Stimulated activated CD4-positive, alpha-beta T cell treated with anti-CD3 and anti-CD28 coated beads, Interleukin-12 subunit alpha, Interleukin-12 subunit beta, amount 100 ng/mL, for 48 hours (primary cell): ENCODE results near the gene LEFTY2.
"Not testable (repeated sequence)": the region's sequence is repeated elsewhere in the genome, so short reads cannot be mapped to it uniquely, and the experiment has no call there.

Source experiments
- DNase-seq, 3 donors: peaks; one replicate each; pipeline ENCODE4 v3.0.0-alpha.2; 2020; ENCODE audit warnings: low read depth in 2 of 3, low spot score in 1 of 3

LEFTY2 gene

DNA sequence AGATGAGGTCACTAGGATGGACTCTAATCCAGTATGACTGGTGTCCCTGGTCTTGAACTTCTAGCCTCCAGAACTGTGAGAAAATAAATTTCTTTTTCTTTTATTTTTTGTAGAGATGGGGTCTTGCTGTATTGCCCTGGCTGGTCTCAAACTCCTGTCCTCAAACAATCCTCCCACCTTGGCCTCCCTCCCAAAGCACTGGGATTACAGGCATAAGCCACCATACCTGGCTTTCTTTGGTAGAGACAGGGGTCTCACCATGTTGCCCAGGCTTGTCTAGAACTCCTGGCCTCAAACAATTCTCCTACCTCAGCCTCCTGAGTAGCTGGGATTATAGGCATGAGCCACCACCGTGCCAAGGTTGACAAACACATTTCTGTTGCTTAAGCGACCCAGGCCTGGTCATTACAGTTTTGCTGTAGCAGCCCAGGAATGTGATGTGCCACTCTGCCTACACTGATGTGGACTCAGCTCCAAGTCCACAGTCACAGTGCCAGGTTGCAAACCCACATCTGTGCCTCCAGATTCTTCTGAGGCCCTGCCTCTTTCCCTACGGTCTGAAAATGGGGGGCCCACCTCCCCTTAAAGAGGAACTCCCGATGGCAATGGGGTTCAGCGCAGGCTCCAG lies 32.9 kb downstream of the LEFTY2 start:
- no peak for DNase-seq

DNA sequence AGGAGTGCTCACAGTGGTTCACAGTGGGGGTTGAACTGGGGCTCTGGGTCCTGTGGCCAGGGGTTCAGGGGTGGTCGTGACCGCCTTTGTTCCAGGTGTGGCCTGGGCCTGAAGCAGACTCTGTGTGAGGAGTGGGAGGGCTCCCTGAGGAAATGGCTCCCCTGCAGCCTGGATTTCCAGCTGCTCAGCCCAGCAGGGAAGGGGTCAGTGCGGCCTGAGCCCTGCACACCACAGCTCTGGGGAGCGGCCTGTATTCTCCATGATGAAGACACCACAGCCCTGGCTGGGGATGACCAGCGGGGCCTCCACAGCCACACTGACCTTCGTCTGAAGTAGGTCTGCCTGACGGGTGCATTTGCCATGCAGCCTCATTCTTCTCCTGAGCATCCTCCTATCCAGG lies 33.7 kb downstream of the LEFTY2 start:
- DNase-seq = no peak

DNA sequence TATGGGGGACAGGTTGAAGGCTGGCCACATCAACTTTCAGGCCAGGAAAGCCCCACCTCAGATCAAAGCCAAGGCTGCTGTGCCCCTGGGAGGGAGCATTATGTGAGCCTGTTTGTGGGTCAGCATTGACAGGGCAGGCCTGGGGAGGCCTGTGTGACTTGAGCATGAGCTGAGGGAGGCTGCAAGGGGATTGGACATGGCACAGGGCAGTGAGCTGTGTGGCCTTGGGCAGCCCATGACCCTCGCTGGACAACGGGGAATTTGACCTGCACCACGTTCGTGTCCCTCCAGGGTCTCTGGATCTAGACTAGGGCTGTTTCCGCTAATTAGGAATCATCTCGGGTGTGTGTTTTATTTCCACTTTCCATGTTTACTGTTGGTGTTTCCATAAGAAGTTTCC lies 34.6 kb downstream of the LEFTY2 start:
- no peak for DNase-seq

DNA sequence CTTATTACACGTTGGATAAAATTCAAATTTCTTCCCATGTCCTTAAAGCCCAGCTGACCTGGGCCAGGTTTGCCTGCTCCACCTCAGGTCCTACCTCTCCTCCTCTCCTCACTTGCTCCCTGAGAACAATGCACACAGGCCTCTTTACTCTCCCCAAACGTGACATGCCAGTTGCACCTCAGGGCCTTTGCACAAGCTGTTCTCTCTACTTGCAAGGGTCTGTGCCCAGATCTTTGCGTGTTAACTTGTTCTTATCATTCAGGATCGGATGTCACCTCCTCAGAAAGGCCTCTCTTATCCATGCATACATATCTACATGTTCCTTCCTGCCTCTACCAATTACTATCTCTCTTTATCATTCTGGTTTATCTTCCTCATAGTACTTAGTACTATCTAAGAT lies 37.4 kb downstream of the LEFTY2 start:
- DNase-seq = no peak

DNA sequence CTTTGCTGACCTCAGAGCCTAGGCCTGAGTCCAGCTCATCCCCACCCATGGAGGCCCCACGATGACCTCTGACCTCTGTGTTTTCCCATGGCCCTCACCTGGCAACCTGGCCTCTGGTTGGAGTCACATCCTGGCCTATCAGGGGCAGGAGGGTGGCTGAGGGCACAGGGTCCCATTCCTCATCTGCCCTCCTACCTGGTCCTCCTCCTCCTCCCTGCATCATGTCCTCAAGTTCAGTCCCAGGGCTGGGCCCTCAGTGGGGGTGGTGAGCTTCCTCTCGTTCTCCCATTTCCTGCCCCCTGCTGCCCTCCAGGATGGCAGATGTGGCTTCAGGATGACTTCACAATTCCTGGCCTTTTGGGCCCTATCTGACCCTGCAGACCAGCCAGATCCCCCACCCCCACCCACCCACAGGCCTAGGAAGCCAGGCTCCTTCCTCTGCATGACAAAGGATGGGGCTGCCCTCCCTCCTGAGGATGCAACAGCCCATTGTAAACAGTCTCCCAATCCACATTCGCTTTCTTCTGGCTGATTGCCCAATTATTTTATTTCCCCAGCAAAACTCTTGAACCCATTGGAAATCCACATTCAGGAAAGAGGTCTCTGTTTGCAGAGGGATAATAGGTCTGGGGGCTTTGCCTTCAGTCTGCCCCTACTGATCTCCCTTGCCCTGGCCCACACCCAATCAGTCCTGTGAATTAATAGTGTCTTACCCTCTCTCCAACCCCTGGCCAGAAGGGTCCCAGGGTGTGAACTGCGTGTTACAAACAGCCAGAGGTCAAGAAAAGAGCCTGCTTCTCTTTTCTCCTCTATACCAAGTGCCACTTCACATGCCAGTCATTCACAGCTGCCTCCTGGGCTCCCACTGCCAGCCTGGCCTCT lies 41.7 kb downstream of the LEFTY2 start:
- DNase-seq = no peak

DNA sequence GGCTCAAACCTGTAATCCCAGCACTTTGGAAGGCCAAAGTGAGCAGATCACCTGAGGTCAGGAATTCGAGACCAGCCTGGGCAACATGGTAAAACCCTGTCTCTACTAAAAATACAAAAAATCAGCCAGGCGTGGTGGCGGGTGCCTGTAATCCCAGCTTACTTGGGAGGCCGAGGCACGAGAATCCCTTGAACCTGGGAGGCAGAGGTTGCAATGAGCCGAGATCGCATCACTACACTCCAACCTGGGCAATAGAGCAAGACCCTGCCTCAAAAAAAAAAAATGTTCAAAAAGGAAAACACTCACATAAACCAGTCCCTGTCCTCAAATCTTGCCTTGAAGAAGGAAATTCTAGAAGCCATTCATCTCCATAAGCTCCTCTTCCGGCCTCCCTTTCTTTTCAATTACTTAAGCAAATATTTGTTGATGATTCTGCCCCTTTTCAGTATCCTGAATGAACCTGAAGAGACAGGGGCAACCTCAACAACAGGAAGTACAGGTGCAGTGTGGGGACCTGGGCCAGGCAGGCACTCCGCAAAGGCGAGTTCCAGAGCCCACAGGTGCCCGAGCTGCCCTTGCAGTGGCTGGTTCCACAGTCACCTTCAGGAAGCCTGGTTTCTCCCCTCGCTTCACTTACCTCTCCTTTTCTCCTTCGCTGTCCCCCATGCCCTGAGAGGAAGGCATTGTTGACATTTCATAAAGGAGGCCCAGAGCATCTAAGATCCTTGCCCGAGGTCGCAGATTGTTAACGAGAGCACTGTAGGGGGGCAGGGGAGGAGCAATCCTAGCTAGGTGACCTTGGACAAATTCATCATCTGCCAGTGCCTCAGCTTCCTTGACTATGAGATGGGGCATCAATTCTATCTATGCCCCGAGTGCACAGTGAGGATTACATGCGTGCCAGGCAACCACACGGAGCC lies 43.2 kb downstream of the LEFTY2 start:
- no peak for DNase-seq

DNA sequence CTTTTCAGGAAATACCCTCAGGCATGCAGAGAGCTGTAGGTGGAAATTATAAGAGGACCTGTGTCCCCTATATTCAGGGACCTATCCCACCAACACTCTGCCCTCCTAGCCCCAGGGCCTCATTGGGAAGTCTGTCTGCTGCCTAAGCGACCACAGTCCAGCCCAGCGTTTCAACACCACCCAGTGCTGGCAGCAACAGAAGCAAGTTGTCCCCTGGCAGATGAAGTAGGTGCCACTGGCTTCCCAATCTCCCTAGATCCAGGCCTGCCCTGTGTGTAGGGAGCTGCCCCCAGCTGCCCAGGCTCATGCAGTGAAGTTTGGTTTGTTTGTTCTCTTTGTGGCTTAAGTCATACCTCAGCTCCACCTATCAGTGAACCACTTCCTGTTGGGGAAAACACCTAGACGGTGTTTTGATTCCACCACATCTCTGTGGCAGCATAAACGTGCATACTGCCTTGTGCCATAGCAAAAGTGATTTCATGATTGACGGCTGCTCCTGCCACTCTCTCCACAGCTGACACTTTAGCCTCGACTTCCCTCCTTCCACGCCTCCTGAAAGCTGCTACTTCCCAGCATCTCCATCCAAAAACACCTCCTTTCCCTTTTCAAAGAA lies 44.0 kb downstream of the LEFTY2 start:
- peak; percentile 37 to 71 (median 54) for DNase-seq

DNA sequence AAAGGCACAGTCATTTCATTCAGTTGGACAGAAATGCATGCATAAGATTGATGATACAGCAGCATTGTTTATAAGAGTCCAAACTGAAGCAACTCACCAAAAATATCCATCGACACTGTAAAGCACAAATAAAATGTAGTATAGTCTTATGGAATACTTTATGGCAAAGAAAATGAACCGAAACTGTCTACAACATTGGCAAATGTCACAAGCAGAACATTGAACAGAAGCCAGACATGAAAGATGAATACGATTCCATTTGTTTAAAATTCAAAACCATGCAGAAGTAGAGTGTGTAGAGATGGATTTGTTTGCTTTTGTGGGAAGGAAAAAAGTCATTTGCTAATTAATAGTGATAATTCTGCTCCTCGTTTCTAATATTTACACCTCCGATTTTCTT lies 44.5 kb downstream of the LEFTY2 start:
- no peak for DNase-seq

DNA sequence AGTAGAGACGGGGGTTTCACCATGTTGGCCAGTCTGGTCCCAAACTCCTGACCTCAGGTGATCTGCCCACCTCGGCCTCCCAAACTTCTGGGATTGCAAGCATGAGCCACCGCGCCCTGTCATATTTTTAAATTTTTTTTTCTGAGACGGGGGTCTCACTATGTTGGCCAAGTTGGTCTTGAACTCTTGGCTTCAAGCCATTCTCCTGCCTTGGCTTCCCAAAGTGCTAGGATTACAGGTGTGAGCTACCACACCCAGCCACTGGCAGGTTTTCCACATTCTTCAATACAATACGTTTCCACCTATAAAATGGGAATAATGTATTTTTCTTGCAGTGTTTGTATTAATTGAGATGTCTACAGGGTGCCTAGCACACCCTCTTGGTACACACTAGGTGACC lies 48.7 kb downstream of the LEFTY2 start:
- DNase-seq = no peak

DNA sequence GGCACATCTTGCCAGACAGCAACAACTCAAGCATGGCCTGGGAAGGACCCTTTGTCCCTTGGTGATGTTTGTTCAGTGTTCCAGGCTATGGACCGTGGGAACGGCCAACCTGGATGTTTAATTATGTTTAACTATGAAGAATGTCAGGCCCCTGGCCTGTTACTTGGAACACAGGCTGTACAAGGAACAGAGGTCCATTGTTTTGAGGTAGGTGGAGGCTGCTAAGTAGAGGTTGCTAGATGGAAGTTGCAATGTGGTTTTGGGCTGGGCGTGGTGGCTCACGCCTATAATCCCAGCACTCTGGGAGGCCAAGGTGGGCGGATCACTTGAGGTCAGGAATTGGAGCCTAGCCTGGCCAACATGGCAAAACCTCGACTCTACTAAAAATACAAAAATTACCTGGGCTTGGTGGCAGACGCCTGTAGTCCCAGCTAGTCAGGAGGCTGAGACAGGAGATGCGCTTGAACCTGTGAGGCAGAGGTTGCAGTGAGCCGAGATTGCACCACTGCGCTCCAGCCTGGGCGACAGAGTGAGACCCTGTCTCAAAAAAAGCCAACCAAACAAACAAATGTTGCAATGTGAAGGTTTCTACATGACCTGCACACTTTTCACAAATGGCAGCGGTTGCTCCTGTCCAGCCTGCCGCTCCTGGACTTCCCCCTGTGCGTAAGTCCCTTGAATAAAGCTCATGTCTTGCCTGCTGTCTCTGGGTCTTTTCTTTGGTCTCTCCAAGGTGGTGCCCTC lies 49.6 kb downstream of the LEFTY2 start:
- no peak for DNase-seq

DNA sequence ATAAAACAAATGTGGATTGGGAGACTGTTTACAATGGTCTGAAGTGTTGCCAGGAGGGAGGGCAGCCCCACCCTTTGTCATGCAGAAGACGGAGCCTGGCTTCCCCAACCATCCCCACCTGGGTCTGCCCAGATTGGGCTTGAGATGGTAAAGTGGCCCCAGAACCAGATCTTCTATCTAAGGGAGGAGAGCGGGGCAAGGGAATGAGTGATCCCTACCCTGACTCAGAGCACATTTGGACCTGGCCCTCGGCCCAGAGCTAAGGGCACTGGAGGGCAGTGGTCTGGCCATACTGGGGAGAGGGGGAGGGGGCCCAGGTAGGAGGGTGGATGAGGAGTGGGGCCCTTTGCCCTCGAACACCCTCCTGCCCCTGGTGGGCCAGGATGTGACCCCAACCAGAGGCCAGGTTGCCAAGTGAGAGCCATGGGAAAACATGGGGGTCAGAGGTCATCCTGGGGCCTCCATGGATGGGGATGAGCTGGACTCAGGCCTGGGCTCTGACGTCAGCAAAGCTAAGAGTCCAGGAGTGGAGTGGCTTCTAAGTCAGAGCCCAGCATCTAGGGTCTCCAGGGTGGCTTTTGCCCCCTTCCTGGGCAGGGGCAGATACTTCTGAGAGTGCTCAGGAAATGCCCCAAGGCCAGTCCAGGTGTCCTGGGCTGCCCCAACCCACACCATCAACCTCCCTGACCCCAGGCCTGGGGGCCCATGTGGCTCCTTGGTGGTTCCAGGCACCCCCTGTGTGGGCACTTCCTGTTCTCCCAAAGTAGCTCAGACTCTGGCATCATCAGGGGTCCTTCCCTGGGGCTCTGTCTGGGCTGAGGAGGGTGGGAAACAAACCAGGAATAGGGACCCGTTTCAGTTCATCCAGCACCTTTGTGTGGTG lies 50.4 kb downstream of the LEFTY2 start:
- DNase-seq = no peak

DNA sequence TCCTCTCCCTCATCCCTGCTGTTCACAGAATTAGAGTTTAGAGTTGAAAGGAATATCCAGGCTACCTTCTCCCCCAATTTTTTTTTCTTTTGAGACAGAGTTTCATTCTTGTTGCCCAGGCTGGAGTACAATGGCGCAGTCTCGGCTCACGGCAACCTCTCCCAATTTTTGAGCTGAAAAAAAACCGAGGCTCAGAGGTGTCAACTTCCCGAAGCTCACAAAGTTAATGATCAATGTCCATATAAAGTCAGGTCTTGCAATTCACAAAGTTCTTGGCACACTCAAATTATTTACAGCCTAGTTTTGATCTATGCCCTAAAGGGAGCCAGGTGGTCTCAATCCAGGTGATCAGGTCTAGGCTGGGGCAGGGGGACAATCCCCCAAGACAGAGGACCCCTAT lies 51.3 kb downstream of the LEFTY2 start:
- DNase-seq = no peak

DNA sequence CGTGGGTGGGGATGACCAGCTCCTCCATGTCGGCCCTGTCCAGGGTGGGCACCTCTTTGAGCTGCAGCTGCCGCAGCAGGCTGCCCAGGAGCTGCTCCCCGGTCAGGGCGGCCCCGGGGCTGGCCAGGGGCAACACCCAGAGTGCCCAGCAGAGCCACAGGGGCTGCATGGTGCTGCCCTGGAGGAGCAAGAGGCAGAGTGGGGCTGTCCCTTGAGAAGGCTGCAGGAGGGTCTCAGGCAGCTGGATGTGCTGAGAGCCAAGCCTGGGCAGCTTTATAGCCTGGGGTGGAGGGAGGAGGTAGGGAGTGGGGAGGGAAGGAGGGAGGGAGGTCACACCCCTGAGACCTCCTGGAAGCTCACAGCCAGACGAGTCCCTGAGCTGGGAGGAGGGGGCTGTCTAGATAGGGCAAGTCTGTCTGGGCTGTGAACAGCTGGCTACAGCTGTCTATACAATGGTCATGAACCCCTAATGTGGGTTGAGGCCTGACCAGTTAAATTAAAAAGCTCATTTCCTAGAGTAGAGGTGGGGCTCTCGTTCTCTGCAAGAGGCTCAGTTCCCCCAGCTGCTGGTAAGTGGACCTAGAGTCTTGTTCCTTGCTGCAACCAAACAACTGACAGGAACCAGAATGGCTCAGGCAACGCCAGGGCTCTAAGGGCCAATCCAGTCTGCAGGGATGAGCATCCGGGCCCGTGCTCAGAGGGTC lies 52.0 kb downstream of the LEFTY2 start, which contains the start of gene LEFTY1:
Gene LEFTY1 (minus strand): TSS at position 249 of the 704 bp plus-strand sequence. CDS start 80 bp downstream, at position 169.
- DNase-seq = no peak

DNA sequence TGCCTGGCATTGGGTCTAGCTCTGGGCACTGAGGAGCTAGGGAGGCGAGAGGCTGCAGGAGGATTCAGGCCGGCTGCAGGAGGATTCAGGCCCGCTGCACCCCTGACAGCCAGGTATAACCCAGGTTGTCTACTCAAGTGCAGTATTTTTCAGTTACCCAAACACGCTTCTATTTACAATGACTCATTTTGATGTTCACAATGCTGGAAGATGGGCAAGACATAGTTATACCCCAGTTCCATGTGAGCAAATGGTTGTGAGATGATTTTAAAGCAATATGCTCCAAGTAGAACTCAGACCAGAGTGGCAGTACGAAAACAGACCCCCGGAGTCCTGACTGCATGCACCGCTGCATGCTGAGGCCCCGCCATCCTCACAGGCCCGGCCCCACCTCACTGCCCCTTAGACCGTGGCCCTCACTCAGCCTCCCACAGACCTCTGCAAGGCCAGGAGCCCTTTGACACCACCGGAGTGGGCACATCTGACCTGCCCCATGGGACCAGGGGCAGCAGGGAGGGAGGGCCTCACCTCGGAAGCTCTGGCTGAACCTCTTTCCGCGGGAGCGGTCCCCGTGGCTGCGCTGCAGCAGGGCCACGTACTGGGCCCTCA lies 52.6 kb downstream of the LEFTY2 start:
- DNase-seq = no peak

DNA sequence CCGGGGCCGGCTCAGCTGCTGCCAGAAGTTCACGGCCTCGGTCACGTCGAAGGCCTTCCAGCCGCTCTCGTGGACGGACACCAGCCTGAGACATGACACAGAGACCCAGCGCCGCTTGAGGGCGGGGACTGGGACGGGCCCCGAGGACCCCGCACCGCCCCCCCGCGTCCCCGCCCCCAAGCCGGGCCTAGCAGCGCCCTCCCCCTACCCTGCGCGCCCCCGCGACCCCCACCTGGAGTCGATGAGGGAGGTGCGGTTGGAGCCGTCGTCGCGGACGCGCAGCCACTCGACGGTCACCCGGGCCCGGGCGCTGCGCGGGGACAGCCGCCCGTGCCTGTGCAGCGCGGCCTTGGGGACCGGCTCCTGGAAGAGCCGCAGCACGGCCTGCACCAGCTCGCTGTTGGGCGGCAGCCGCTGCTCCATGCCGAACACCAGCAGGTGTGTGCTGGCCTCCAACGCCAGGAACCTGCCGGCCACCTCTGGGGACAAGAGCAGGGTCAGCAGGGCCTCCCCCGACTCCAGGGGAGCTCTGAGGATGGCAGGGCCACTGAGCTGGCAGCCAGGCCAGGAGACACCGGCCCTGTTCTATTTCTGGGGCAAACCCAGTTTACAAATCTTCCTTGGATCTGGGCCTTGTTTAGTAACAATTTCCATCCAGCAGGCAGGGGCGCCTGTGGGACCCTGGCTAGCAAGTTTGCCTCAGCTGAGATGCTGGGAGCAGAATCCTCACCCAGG lies 53.3 kb downstream of the LEFTY2 start:
- DNase-seq = not testable (repeated sequence)

DNA sequence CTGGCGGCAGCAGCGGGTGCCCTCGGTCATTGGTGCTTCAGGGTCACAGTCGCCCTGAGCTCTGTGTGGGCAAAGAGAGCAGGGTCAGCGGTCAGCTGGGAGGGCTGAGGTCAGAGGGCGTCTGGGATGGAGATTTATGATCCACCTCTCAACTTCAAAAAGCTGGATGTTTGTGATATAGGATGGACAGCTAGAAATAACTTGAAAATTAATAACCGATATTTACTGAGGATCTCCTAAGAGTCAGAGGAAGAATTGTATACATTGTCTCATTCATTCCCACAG lies 54.0 kb downstream of the LEFTY2 start:
- no peak for DNase-seq
